Measurements from ENCODE around the gene PDLIM4. TPM values are rescaled to one million over a fixed set of nuclear protein-coding genes. Genes with fewer than 3 reads are reported as not detected.

Gene PDLIM4
- polyA plus RNA-seq, 2 of the 4 experiments (the other 2 are of a cell fraction): 0.09 TPM; not detected in 1

DNA sequence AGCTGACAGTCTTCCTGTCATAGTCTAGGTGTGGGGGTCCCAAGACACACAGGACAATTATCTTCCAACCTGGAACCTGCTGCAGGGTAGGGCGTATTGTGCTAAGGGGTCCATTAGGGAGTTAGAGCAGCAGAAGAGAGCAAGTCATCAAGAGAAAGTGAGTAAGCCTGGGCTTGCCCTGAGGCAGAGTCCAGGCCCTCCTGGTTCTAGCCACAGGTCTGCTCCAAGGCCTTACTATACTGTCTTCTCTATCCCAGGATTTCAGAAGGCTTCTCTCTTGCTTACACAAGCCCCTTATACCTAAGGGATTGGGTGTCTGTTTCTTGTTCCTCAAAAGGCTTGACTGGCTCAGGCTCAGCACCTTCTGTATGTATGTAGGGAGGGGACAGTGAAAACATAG, 37.5 kb upstream of the PDLIM4 start (continued):
- no peak for TF ChIP-seq USF2 (IDR thresholded peaks at IDR 0.05)
- TF ChIP-seq, protein P1, sequence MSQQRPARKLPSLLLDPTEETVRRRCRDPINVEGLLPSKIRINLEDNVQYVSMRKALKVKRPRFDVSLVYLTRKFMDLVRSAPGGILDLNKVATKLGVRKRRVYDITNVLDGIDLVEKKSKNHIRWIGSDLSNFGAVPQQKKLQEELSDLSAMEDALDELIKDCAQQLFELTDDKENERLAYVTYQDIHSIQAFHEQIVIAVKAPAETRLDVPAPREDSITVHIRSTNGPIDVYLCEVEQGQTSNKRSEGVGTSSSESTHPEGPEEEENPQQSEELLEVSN (IDR thresholded peaks at IDR 0.05; ENCODE audit: borderline replicate concordance, low read depth): no peak

DNA sequence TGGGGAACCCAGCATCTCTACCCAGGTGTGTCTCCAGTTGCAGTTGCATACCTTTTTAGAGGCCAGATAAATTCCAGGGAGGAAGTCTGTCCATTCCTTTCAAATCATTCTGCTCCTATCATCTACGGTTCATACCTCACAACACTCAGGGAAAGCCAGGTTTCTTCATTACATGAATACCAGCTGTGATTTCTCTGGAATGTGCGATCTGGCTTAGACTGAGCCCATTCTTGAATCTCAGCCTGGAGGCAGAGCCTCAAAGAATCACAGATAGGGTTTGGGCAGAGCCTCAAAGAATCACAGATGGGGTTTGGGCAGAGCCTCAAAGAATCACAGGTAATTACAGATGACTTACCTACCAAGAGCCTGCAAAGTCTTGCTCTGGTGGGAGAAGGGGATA, 37.0 kb upstream of the PDLIM4 start:
- Histone ChIP-seq H3K4me1 (peaks cover 9% of the 10 kb centered on the region; the same call in 2 of the 3 replicates), H3K4me3 (no peak overlapping the region), H3K9me3 (no peaks in the 10 kb centered on the region), H3K27ac (no peak overlapping the region), H3K4me2 (no peak overlapping the region)
- POLR2A ChIA-PET: no interaction called here
- 86% methylated on average over 2 of the region's 2 CpGs for WGBS (ENCODE audit: missing lambda C conversion rate)
- CTCF ChIA-PET: interaction anchor here (1.1 to 2.2 kb wide), 4 partner anchors 8 to 52 kb away, joined by 3 to 7 read pairs (median 4); no protein-coding TSS in a partner anchor
- TF ChIP-seq PHF8 (IDR thresholded peaks at IDR 0.05; ENCODE audit: borderline replicate concordance, low read depth) (no peak), JUNB (IDR thresholded peaks at IDR 0.05) (no peak), ZFP36 (IDR thresholded peaks at IDR 0.05; ENCODE audit: borderline replicate concordance, partially characterized antibody) (no peak), POLR2AphosphoS2 (conservative IDR thresholded peaks at IDR 0.05; ENCODE audit: low read length) (no peak), MAZ (IDR thresholded peaks at IDR 0.05; ENCODE audit: borderline replicate concordance, low read depth, low read length) (no peak), CHD2 (IDR thresholded peaks at IDR 0.05; ENCODE audit: low read length, partially characterized antibody) (no peak), JUN (IDR thresholded peaks at IDR 0.05) (no peak), FOSB (CRISPR knock-in tag; IDR thresholded peaks at IDR 0.05) (no peak), FOSL2 (IDR thresholded peaks at IDR 0.05) (no peak), FOSL2 (CRISPR knock-in tag; IDR thresholded peaks at IDR 0.05) (no peak), TP53 (CRISPR knock-in tag; IDR thresholded peaks at IDR 0.05) (no peak), RARB (CRISPR knock-in tag; IDR thresholded peaks at IDR 0.05) (no peak), ZC3H11A (IDR thresholded peaks at IDR 0.05) (no peak), CEBPB (IDR thresholded peaks at IDR 0.05) (no peak)
- TF ChIP-seq, protein P2, sequence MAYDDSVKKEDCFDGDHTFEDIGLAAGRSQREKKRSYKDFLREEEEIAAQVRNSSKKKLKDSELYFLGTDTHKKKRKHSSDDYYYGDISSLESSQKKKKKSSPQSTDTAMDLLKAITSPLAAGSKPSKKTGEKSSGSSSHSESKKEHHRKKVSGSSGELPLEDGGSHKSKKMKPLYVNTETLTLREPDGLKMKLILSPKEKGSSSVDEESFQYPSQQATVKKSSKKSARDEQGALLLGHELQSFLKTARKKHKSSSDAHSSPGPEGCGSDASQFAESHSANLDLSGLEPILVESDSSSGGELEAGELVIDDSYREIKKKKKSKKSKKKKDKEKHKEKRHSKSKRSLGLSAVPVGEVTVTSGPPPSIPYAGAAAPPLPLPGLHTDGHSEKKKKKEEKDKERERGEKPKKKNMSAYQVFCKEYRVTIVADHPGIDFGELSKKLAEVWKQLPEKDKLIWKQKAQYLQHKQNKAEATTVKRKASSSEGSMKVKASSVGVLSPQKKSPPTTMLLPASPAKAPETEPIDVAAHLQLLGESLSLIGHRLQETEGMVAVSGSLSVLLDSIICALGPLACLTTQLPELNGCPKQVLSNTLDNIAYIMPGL (CRISPR knock-in tag; IDR thresholded peaks at IDR 0.05; ENCODE audit: borderline replicate concordance): no peak
- DNase-seq (ENCODE audit: low read depth in 1 of 2, low spot score in 1 of 2): no peak
- ATAC-seq: no peak
- FAIRE-seq: no peak

DNA sequence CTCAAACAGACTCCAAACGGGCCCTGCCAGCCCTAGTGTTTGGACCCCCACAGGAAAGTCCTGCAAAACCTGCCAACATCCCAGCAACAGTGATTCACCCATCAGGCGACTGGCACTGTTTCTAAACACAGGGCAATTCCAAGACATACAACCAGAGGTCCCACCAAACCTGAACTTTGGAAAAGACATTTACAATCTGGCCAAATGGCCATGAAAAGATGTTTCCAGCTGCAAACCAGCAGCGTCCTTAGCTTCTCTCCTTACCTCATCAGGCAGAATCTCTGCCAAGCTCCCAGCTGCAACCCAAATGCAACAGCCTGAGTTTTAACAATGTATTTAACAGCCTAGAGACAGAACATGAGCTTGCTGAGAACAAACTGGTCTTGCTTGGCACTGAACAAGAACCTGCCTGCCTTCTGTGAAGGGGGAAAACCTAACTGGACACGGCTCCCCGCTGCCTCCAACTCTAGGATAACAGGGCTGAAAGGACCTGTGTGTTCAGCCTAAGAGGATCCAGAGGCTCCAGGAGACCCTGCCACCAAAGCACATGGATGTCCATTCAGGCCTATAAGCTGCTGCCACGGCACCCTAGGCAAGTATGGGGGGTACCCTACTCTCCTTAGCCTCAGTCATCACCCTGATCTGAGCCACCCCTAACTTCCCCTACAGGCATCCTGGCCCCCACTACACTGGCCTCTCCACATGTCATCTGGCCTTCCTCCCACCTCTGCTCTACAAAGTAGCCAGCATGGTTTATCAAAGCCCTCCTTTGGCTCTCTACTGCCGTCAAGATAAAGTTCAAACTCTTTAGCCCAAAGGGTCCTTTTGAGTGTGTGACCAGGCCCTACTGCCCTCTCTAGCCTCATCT, 35.5 kb upstream of the PDLIM4 start:
- ATAC-seq (no peak; a peak in 1 of 6 replicates), FAIRE-seq (no peak), DNase-seq (ENCODE audit: low read depth in 1 of 2, low spot score in 1 of 2) (no peak)
- H3K4me3 ChIP-seq: no peak overlapping the region
- no peak overlapping the region for H3K27ac ChIP-seq
- H3K4me1 ChIP-seq: peaks cover 17% of the 10 kb centered on the region; the same call in 2 of the 3 replicates
- H3K9me3 ChIP-seq: no peaks in the 10 kb centered on the region
- WGBS (ENCODE audit: missing lambda C conversion rate): 84% methylated on average over 7 of the region's 7 CpGs
- H3K4me2 ChIP-seq: no peak overlapping the region
- ChIA-PET CTCF (interaction anchor here (0.9 to 7.0 kb wide), 2 partner anchors 16 to 18 kb away, joined by 3 to 39 read pairs; no protein-coding TSS in a partner anchor), POLR2A (interaction anchor here (1.0 kb wide), 1 partner anchor 72 kb away, joined by 3 read pairs; the partner anchor contains the start of gene SLC22A4)
- TF ChIP-seq HOXA7 (CRISPR knock-in tag; IDR thresholded peaks at IDR 0.05) (no peak), RCOR1 (IDR thresholded peaks at IDR 0.05; ENCODE audit: low read depth, low read length) (no peak), GATA3 (IDR thresholded peaks at IDR 0.05; ENCODE audit: borderline replicate concordance) (no peak), CHD4 (IDR thresholded peaks at IDR 0.05; ENCODE audit: borderline replicate concordance) (no peak), MAZ (IDR thresholded peaks at IDR 0.05; ENCODE audit: borderline replicate concordance, low read depth, low read length) (no peak), HES2 (IDR thresholded peaks at IDR 0.05) (no peak), CEBPB (IDR thresholded peaks at IDR 0.05) (no peak), POLR2A (IDR thresholded peaks at IDR 0.05; ENCODE audit: low read length) (no peak), RAD21 (conservative IDR thresholded peaks at IDR 0.05 in 1 of 2, IDR thresholded peaks at IDR 0.05 in 1 of 2) (no peak), FOSL2 (IDR thresholded peaks at IDR 0.05) (no peak), FOSL2 (CRISPR knock-in tag; IDR thresholded peaks at IDR 0.05) (no peak), REST (IDR thresholded peaks at IDR 0.05) (no peak), EHF (CRISPR knock-in tag; IDR thresholded peaks at IDR 0.05) (no peak), ZSCAN20 (CRISPR knock-in tag; IDR thresholded peaks at IDR 0.05) (no peak), BHLHE40 (IDR thresholded peaks at IDR 0.05; ENCODE audit: low read depth, low read length) (no peak)

Data from A549 (cell line).